Stomach (tissue), 9 donors: ENCODE measurements around the gene CYSLTR2. TPM values are rescaled to one million over a fixed set of nuclear protein-coding genes. Genes with fewer than 3 reads are reported as not detected.
"Not testable (repeated sequence)": the region's sequence is repeated elsewhere in the genome, so short reads cannot be mapped to it uniquely, and the experiment has no call there.

ENCODE experiments used
- DNase-seq, 2 donors: peaks; one replicate each; pipeline versions ENCODE4 v3.0.0 to v3.0.0-alpha.2; 2013 to 2019
- H3K27ac ChIP-seq, 5 donors: fragments of 200-600 bp in 4 of 5; sonication (generic) in 4 of 5; one replicate each; pipeline ENCODE4 v1.5.1; 2013 to 2019; ENCODE audit warnings: mild to moderate bottlenecking in 1 of 5, moderate library complexity in 1 of 5
- H3K27me3 ChIP-seq, 3 donors: fragments of 200-600 bp; sonication (generic); one replicate each; pipeline ENCODE4 v1.5.1; 2017 to 2019; ENCODE audit warnings: mixed run types in 1 of 3
- H3K36me3 ChIP-seq, 4 donors: fragments of 200-600 bp; sonication (generic); 1 replicate in 3 of 4; 2 replicates in 1 of 4; pipeline ENCODE4 v1.5.1; 2016 to 2019
- H3K4me1 ChIP-seq, 4 donors: fragments of 200-600 bp; sonication (generic); one replicate each; pipeline ENCODE4 v1.5.1; 2016 to 2019
- H3K4me3 ChIP-seq, 4 donors: fragments of 200-600 bp; sonication (generic) in 3 of 4; one replicate each; pipeline ENCODE4 v1.5.1; 2016 to 2019; ENCODE audit warnings: mild to moderate bottlenecking in 1 of 4
- H3K9me3 ChIP-seq, 4 donors: fragments of 200-600 bp; sonication (generic); one replicate each; pipeline ENCODE4 v1.5.1; 2016 to 2019
- CTCF ChIP-seq, 7 experiments: fragments of 450-650 bp in 4 of 7; fragments of 200-600 bp in 3 of 7; sonication (generic) in 3 of 7; IDR thresholded peaks; one replicate each; pipeline ENCODE4 v1.5.1; 2016 to 2019; ENCODE audit warnings: antibody characterized with exemption in 7 of 7, control low read depth in 2 of 7, mild to moderate bottlenecking in 1 of 7
- EP300 ChIP-seq: sonication (generic); formaldehyde crosslinking; IDR thresholded peaks from one replicate; pipeline ENCODE4 v1.6.1; 2017; ENCODE audit warnings: antibody characterized with exemption
- POLR2A ChIP-seq, 4 donors: fragments of 450-650 bp; IDR thresholded peaks; one replicate each; pipeline ENCODE4 v1.6.1; 2016; ENCODE audit warnings: antibody characterized with exemption in 4 of 4, control low read depth in 2 of 4, mild to moderate bottlenecking in 1 of 4, moderate library complexity in 1 of 4
- POLR2AphosphoS5 ChIP-seq, 3 donors: sonication (generic); formaldehyde crosslinking; IDR thresholded peaks; one replicate each; pipeline ENCODE4 v1.6.1; 2016; ENCODE audit warnings: antibody characterized with exemption in 3 of 3
- WGBS, 5 donors: extraction: QIAGEN DNeasy Blood & Tissue Kit in 3 of 5; methylation state at CpG; one replicate each; pipeline versions ENCODE4 v1.1.5 to v1.1.7; 2013 to 2018; 5-methylcytosine and 5-hydroxymethylcytosine counted together
- intact Hi-C: fragments of 100-400 bp; cut with DNase I; formaldehyde crosslinking; loops from one replicate; pipeline ENCODE4 v1.15.1; 2023; ENCODE audit warnings: low total_unique reads
- polyA plus RNA-seq, 3 donors: library from polyadenylated mRNA; stranded (reverse); fragments of 200-250 nt; gene quantifications; one replicate each; pipeline ENCODE4 v1.2.3, GENCODE V29; 2013
- total RNA-seq, 5 donors: library from RNA; depleted of rRNA; stranded (reverse); fragments of >200 nt; gene quantifications; one replicate each; pipeline versions ENCODE4 v1.1.0 to v1.2.3, GENCODE V29; 2014 to 2016
- donor health status: healthy with polysubstance abuse.
- donor health status: Bipolar disorder and iron deficiency.
- donor health status: healthy.

Gene CYSLTR2
- total and polyA plus RNA-seq, 8 donors, result 0.61 to 1.3 TPM; not detected in 6

DNA sequence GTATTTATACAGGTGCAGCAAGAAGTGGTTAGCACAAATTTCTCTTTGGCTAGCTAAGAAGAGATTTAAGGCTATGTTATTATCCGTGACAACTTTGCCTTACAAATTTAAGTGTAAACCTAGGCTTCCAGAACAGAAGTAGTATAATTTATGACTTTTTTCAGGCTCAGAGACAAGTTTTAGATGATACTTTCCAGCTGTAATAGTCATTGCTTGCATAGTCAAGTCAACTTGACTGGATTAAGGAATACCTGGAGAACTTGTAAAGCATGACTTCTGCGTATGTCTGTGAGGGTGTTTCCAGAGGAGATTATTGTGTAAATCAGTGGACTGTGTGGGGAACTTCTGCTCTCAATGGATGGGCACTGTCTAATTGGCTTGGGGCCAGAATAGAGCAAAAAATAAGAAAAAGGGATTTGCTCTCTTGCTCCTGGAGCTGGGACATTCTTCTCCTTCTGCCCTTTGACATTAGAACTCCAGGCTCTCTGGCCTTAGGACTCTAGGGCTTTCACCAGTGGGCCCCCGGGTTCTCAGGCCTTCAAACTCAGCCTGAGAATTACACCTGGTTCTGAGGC is 33.0 kb downstream of the CYSLTR2 start:
- no peak overlapping the region for H3K27ac ChIP-seq
- intact Hi-C loops, result no loop called here
- DNase-seq, result peak in 1 of 2 donors; percentile 13
- WGBS, 5 donors, result 77 to 90% (median 85%) methylated on average over 3 of the region's 3 CpGs
- no peak overlapping the region for H3K4me3 ChIP-seq
- TF ChIP-seq POLR2A (IDR thresholded peaks at IDR 0.05), result no peak
- no peak for TF ChIP-seq CTCF (IDR thresholded peaks at IDR 0.05)
- no peak for TF ChIP-seq POLR2AphosphoS5 (IDR thresholded peaks at IDR 0.05)
- TF ChIP-seq EP300, result no peak
- H3K9me3 ChIP-seq, result no peaks in the 10 kb centered on the region
- H3K36me3 ChIP-seq, result no peaks in the 10 kb centered on the region
- peaks cover 0 to 8% (median 0%) of the 10 kb centered on the region in 4 donors for H3K4me1 ChIP-seq
- no peaks in the 10 kb centered on the region for H3K27me3 ChIP-seq

- no peaks in the 10 kb centered on the region for H3K36me3 ChIP-seq
- intact Hi-C loops, result no loop called here
- 83 to 99% (median 92%) methylated on average over 3 of the region's 3 CpGs for WGBS, 5 donors
- TF ChIP-seq POLR2A (IDR thresholded peaks at IDR 0.05) (no peak), POLR2AphosphoS5 (IDR thresholded peaks at IDR 0.05) (no peak), CTCF (IDR thresholded peaks at IDR 0.05) (no peak), EP300 (no peak)
- peaks cover 0 to 8% (median 0%) of the 10 kb centered on the region in 4 donors for H3K4me1 ChIP-seq
- H3K27ac ChIP-seq, result no peak overlapping the region
- no peak overlapping the region for H3K4me3 ChIP-seq
- no peak for DNase-seq
- H3K9me3 ChIP-seq, result no peaks in the 10 kb centered on the region
- H3K27me3 ChIP-seq, result no peaks in the 10 kb centered on the region
Measured at GRCh38 chr13:48687249-48687648, 33.5 kb downstream of the CYSLTR2 start.

GRCh38 chr13:48693998-48694397 is 40.3 kb downstream of the CYSLTR2 start:
- intact Hi-C loops, result no loop called here
- no peaks in the 10 kb centered on the region for H3K27me3 ChIP-seq
- H3K36me3 ChIP-seq, result no peaks in the 10 kb centered on the region
- no peak overlapping the region for H3K4me3 ChIP-seq
- peaks cover 0 to 5% (median 0%) of the 10 kb centered on the region in 4 donors for H3K4me1 ChIP-seq
- TF ChIP-seq CTCF (IDR thresholded peaks at IDR 0.05) (no peak), POLR2AphosphoS5 (IDR thresholded peaks at IDR 0.05) (no peak), EP300 (no peak), POLR2A (IDR thresholded peaks at IDR 0.05) (no peak)
- no peak overlapping the region for H3K27ac ChIP-seq
- peak in 1 of 2 donors; percentile 8 for DNase-seq
- H3K9me3 ChIP-seq, result peaks cover 0 to 7% (median 0%) of the 10 kb centered on the region in 4 donors
- WGBS, 5 donors, result 34 to 66% (median 47%) methylated on average over 3 of the region's 3 CpGs

GRCh38 chr13:48695776-48696175 is 42.0 kb downstream of the CYSLTR2 start:
- H3K4me3 ChIP-seq, result no peak overlapping the region
- 69 to 98% (median 92%) methylated on average over 2 of the region's 2 CpGs for WGBS, 5 donors
- H3K36me3 ChIP-seq, result no peaks in the 10 kb centered on the region

GRCh38 chr13:48696676-48697075 is 42.9 kb downstream of the CYSLTR2 start:
- H3K4me3 ChIP-seq, intact Hi-C loops, H3K4me1 ChIP-seq, H3K36me3 ChIP-seq, H3K9me3 ChIP-seq, DNase-seq, H3K27me3 ChIP-seq, H3K27ac ChIP-seq: not testable (repeated sequence)
- 78 to 96% (median 93%) methylated on average over 12 of the region's 12 CpGs for WGBS, 5 donors

More at GRCh38 chr13:48695776-48696175, 42.0 kb downstream of the CYSLTR2 start:
- Histone ChIP-seq H3K9me3 (peaks cover 0 to 7% (median 0%) of the 10 kb centered on the region in 4 donors), H3K27ac (no peak overlapping the region), H3K4me1 (peaks cover 0 to 5% (median 0%) of the 10 kb centered on the region in 4 donors), H3K27me3 (no peaks in the 10 kb centered on the region)
- no peak for DNase-seq
- intact Hi-C loops, result no loop called here
- no peak for TF ChIP-seq POLR2AphosphoS5 (IDR thresholded peaks at IDR 0.05)
- no peak for TF ChIP-seq CTCF (IDR thresholded peaks at IDR 0.05)
- TF ChIP-seq EP300, result no peak
- TF ChIP-seq POLR2A (IDR thresholded peaks at IDR 0.05), result no peak
